Upper lobe of left lung (tissue), 4 donors: ENCODE measurements around the gene PLCB1.

Experiments used
- CTCF ChIP-seq, 6 experiments: fragments of 450-650 bp in 4 of 6; fragments of 200-600 bp in 2 of 6; sonication (generic) in 2 of 6; IDR thresholded peaks; one replicate each; pipeline ENCODE4 v1.5.1; 2016 to 2019; ENCODE audit warnings: antibody characterized with exemption in 6 of 6
- POLR2A ChIP-seq, 4 donors: fragments of 450-650 bp; IDR thresholded peaks; one replicate each; pipeline ENCODE4 v1.5.1; 2016 to 2017; ENCODE audit warnings: antibody characterized with exemption in 4 of 4, mild to moderate bottlenecking in 2 of 4

GRCh38 chr20:8777911-8778310, 645.8 kb downstream of the PLCB1 start:
- TF ChIP-seq CTCF (IDR thresholded peaks at IDR 0.05) (no peak), POLR2A (IDR thresholded peaks at IDR 0.05) (no peak)
